Chondrocyte (in vitro differentiated cells): Measurements from ENCODE around the gene OXSR1. TPM values are rescaled to one million over a fixed set of nuclear protein-coding genes. Genes with fewer than 3 reads are reported as not detected.

ENCODE experiments used
- DNase-seq: peaks from one replicate; pipeline ENCODE4 v3.0.0; 2021; ENCODE audit warnings: mixed read lengths, low spot score
- H3K27ac Mint-ChIP-seq: one replicate; pipeline ENCODE4 v1.8.0; 2021; ENCODE audit warnings: mild to moderate bottlenecking, moderate library complexity, mixed read lengths; ENCODE audit not compliant: unreplicated experiment
- H3K27me3 Mint-ChIP-seq: 2 replicates; pipeline ENCODE4 v1.8.0; 2021; ENCODE audit warnings: low read depth, mixed read lengths
- H3K36me3 Mint-ChIP-seq: 2 replicates; pipeline ENCODE4 v1.8.0; 2021; ENCODE audit warnings: low read depth, mixed read lengths
- H3K4me1 Mint-ChIP-seq: 2 replicates; pipeline ENCODE4 v1.8.0; 2021; ENCODE audit warnings: low read depth, mild to moderate bottlenecking, mixed read lengths
- H3K4me3 Mint-ChIP-seq: one replicate; pipeline ENCODE4 v1.8.0; 2021; ENCODE audit warnings: mild to moderate bottlenecking, moderate library complexity, mixed read lengths; ENCODE audit not compliant: unreplicated experiment
- H3K9me3 Mint-ChIP-seq: 2 replicates; pipeline ENCODE4 v1.8.0; 2021; ENCODE audit warnings: low read depth, mixed read lengths
- long read RNA-seq: library from polyadenylated mRNA; stranded (forward); transcript quantifications from one replicate; pipeline ENCODE4 v2.0.0, GENCODE V29; 2021
- total RNA-seq: library from RNA; stranded (reverse); gene quantifications from 3 replicates; pipeline ENCODE4 v1.2.1, GENCODE V29; 2021
- TF ChIP-seq, protein P1 (sequence below): fragments of 200-600 bp; sonication (generic); IDR thresholded peaks from 2 replicates; pipeline ENCODE4 v1.5.0; 2021; ENCODE audit warnings: antibody characterized with exemption, mild to moderate bottlenecking, moderate library complexity

Gene OXSR1
- 66.5 to 76.0 TPM (median 72.0 TPM) in 3 replicates for total RNA-seq
- long read RNA-seq, full-length matches to known transcripts: 64 of 100 reads
- long read RNA-seq, partial matches to known transcripts: 20 of 100 reads
- long read RNA-seq, other reads (novel, unspliced or antisense): 16 of 100 reads

GRCh38 chr3:38164952-38165721 is at the start of gene OXSR1:
Gene OXSR1 (plus strand): TSS chr3:38165537. CDS start chr3:38165877, 340 bp downstream.
- peak within 1 kb of the TSS; percentile 99 for H3K27ac Mint-ChIP-seq
- peak within 1 kb of the TSS; percentile 99 for H3K4me3 Mint-ChIP-seq
- TF ChIP-seq, protein P1, sequence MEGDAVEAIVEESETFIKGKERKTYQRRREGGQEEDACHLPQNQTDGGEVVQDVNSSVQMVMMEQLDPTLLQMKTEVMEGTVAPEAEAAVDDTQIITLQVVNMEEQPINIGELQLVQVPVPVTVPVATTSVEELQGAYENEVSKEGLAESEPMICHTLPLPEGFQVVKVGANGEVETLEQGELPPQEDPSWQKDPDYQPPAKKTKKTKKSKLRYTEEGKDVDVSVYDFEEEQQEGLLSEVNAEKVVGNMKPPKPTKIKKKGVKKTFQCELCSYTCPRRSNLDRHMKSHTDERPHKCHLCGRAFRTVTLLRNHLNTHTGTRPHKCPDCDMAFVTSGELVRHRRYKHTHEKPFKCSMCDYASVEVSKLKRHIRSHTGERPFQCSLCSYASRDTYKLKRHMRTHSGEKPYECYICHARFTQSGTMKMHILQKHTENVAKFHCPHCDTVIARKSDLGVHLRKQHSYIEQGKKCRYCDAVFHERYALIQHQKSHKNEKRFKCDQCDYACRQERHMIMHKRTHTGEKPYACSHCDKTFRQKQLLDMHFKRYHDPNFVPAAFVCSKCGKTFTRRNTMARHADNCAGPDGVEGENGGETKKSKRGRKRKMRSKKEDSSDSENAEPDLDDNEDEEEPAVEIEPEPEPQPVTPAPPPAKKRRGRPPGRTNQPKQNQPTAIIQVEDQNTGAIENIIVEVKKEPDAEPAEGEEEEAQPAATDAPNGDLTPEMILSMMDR: no peak
- no peaks in the 10 kb centered on the region for H3K27me3 Mint-ChIP-seq
- peak; percentile 98 for DNase-seq
- H3K36me3 Mint-ChIP-seq: no peaks in the 10 kb centered on the region
- H3K9me3 Mint-ChIP-seq: no peaks in the 10 kb centered on the region
- H3K4me1 Mint-ChIP-seq: peaks cover 42% of the 10 kb centered on the region

DNA sequence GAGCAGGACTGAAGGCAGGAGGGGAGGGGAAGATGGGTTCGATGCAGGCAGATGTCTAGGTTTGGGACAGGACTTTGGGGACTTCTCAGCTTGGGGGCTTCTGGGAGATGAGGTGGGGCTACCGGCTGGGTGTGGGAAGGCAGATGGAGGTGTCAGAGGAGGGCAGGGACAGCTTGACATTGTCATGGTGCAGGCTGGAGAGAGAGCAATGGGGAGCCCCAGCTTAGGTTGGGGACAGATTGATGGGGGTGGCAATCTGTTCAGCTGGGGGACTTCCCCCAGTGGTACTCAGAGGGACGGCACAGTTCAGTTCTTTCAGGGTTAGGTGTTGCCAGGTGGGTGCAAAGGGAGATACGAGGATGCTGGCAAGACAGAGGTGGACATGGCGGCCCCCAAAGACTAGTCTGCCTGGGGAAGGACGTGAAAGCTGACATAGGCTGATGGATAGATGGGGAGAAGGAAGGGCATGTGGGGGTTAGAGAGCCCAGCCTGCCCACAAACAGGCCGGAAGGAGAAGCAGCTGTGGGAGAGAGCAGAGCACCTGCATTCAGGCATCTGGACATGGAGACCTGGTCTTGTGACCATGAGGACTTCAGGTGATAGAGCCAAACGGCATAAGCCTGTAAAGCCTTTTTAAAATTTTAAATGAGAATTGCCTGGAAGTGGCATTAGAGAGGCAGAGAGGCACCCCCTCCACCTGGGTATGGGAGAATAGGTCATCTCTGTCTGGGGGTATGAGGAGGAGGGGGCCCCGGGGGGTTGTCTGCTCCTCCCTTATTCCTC is 49.5 kb upstream of the OXSR1 start:
- no peak overlapping the region for H3K4me3 Mint-ChIP-seq
- TF ChIP-seq, protein P1: no peak
- no peaks in the 10 kb centered on the region for H3K4me1 Mint-ChIP-seq
- H3K27ac Mint-ChIP-seq: no peak overlapping the region
- no peaks in the 10 kb centered on the region for H3K9me3 Mint-ChIP-seq
- peaks cover 1% of the 10 kb centered on the region for H3K36me3 Mint-ChIP-seq
- H3K27me3 Mint-ChIP-seq: peaks cover 8% of the 10 kb centered on the region
- no peak for DNase-seq

GRCh38 chr3:38116471-38117162 is 48.7 kb upstream of the OXSR1 start:
- Mint-ChIP-seq H3K27me3 (peaks cover 8% of the 10 kb centered on the region), H3K9me3 (no peaks in the 10 kb centered on the region), H3K4me1 (no peaks in the 10 kb centered on the region), H3K27ac (no peak overlapping the region), H3K36me3 (peaks cover 1% of the 10 kb centered on the region), H3K4me3 (no peak overlapping the region)
- no peak for DNase-seq
- TF ChIP-seq, protein P1: no peak

DNA sequence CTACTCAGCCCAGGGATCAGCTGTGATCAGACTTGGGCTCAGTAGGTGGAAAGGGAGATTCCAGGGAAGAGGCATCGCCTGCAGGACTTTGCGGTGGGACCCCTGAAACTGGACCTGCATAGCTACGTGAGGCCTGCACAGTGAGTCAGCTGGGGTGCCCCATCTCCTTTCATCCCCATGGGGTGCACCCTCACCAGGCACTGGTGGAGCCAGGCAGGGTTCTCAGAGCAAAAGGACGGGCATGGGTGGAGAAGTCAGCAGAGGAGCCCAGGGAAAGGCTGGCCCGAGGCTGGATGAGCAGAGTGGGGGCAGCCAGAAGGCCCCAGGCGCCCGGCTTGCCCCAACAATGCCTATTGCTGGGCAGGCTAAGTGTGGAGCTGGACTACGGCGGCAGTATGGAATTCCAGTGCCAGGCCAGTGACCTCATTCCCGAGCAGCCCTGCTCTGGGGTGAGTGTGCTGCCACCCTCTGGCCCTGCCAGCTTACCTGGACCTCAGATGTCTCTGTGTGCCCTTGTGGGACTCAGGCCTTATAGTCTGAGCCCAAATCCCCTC is 48.1 kb upstream of the OXSR1 start:
- H3K27ac Mint-ChIP-seq: no peak overlapping the region
- H3K4me1 Mint-ChIP-seq: no peaks in the 10 kb centered on the region
- peaks cover 4% of the 10 kb centered on the region for H3K36me3 Mint-ChIP-seq
- H3K27me3 Mint-ChIP-seq: peaks cover 8% of the 10 kb centered on the region
- TF ChIP-seq, protein P1: no peak
- H3K9me3 Mint-ChIP-seq: no peaks in the 10 kb centered on the region
- DNase-seq: no peak
- H3K4me3 Mint-ChIP-seq: no peak overlapping the region
